Gastroesophageal sphincter (tissue), 3 donors: ENCODE results near the gene CCDC137.

Source experiments
- POLR2A ChIP-seq, 2 donors: fragments of 450-650 bp; IDR thresholded peaks; one replicate each; pipeline ENCODE4 v1.6.1; 2017; ENCODE audit warnings: antibody characterized with exemption in 2 of 2, mild to moderate bottlenecking in 2 of 2, moderate library complexity in 1 of 2
- POLR2AphosphoS5 ChIP-seq: sonication (generic); formaldehyde crosslinking; IDR thresholded peaks from one replicate; pipeline ENCODE4 v1.6.1; 2017; ENCODE audit warnings: antibody characterized with exemption
- TF ChIP-seq, protein P1 (sequence below), 4 experiments: fragments of 200-600 bp in 2 of 4; fragments of 450-650 bp in 2 of 4; sonication (generic) in 1 of 4; IDR thresholded peaks; one replicate each; pipeline ENCODE4 v1.5.1; 2017 to 2019; ENCODE audit warnings: antibody characterized with exemption in 4 of 4, mild to moderate bottlenecking in 2 of 4, moderate library complexity in 2 of 4

GRCh38 chr17:81683208-81683583 is 16.7 kb downstream of the CCDC137 start:
- TF ChIP-seq, protein P1, sequence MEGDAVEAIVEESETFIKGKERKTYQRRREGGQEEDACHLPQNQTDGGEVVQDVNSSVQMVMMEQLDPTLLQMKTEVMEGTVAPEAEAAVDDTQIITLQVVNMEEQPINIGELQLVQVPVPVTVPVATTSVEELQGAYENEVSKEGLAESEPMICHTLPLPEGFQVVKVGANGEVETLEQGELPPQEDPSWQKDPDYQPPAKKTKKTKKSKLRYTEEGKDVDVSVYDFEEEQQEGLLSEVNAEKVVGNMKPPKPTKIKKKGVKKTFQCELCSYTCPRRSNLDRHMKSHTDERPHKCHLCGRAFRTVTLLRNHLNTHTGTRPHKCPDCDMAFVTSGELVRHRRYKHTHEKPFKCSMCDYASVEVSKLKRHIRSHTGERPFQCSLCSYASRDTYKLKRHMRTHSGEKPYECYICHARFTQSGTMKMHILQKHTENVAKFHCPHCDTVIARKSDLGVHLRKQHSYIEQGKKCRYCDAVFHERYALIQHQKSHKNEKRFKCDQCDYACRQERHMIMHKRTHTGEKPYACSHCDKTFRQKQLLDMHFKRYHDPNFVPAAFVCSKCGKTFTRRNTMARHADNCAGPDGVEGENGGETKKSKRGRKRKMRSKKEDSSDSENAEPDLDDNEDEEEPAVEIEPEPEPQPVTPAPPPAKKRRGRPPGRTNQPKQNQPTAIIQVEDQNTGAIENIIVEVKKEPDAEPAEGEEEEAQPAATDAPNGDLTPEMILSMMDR (IDR thresholded peaks at IDR 0.05) = no peak
- TF ChIP-seq POLR2A (IDR thresholded peaks at IDR 0.05) = no peak
- TF ChIP-seq POLR2AphosphoS5 = no peak
